Hematopoietic multipotent progenitor cell treated with erythropoietin and hydrocortisone succinate and interleukin-3 and kit ligand, for 8 days (in vitro differentiated cells): ENCODE data around the gene ARL8B.
"Not testable (repeated sequence)": the region's sequence is repeated elsewhere in the genome, so short reads cannot be mapped to it uniquely, and the experiment has no call there.

Source experiments
- DNase-seq: peaks from one replicate; pipeline ENCODE4 v3.0.0-alpha.2; 2015

Gene ARL8B

DNA sequence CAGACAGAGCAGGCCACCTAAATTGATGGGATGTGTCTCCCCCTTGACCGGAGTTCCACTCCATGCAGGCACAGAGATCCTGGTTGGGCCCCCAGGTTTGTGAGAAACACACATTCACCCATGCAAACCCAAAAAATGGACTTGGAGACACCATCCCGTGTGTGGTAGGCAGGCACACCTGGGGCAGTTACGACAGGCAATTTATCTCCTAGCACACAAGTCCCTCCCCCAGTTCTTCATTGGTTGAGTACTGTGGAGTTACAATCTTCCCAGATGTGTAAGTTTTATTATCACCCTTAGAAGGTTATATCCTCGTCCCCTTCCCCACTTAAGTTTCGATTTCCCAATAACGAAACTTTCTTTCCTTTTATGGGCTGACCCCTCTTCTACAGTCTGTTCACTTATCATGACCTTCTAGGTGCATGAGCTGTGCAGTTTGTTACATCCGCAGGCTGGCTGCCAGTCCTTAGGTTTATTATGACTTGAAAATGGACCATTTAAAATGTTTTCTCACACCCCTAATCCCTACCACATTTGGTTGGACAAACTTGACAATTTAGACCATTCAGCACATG, 27.3 kb downstream of the ARL8B start:
- DNase-seq: no peak

DNA sequence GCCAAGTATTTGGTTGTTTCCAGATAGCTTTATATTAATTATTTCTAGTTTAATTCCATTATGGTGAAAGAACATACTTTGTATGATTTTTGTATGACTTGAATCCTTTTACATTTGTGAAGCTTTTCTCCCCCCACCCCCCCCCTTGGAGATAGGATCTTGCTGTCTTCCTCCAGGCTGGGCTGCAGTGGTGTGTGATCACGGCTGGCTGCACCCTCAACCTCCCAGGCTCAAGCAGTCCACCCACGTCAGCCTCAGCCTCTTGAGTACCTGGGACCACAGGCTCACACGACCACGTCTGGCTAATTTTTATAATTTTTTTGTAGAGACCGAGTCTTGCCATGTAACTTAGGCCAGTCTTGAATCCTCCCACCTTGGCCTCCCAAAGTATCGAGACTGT, 29.5 kb downstream of the ARL8B start:
- DNase-seq: no peak

DNA sequence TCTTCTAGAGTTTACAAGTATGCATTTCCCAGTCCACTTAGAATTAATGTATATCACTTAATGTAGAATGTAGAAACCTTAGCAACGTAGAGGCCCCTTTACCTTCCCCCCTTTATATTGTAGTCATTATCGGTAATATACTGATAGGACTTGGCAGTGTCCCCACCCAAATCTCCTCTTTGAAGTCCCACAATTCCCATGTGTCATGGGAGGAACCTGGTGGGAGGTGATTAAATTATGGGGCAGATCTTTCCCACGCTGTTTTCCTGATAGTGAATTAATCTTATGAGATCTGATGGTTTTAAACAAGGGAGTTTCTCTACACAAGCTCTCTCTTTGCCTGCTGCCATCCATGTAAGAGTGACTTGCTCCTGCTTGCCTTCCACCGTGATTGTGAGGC, 31.0 kb downstream of the ARL8B start:
- no peak for DNase-seq

DNA sequence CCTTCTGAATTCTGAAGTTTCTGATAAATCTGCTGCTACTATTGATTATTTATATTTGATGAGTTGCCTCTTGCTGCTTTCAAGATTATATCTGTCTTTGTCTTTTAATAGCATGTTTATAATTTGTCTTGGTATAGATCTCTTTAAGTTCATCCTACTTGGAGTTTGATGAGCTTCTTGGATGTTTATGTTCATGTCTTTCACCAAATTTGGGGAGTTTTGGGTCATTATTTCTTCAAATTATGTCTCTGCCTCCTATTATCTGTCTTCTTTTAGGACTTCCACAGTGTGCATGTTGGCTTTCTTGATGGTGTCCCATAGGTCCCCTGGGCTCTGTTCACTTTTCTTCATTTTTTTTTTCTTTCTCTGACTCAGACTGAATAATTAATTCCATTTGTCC, 33.1 kb downstream of the ARL8B start:
- DNase-seq: no peak

DNA sequence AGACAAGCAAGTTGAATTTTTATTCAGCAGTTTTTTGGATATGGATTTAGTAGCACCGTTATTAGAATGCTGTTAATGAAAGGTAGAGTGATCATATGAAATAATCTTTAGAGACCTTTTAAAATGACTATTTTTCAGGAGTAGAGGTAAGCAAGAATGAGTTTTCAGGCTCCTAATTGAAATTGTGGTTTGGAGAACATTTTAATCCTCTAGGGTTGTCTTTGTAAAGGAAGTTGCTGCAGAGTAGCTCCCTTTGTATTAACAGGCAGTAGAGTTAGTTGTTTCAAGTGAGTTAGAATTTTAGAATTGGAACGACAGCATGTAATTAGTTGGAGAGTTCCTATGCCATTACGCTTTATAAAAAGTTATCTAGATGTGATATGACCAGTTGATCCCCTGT, 38.2 kb downstream of the ARL8B start:
- no peak for DNase-seq

DNA sequence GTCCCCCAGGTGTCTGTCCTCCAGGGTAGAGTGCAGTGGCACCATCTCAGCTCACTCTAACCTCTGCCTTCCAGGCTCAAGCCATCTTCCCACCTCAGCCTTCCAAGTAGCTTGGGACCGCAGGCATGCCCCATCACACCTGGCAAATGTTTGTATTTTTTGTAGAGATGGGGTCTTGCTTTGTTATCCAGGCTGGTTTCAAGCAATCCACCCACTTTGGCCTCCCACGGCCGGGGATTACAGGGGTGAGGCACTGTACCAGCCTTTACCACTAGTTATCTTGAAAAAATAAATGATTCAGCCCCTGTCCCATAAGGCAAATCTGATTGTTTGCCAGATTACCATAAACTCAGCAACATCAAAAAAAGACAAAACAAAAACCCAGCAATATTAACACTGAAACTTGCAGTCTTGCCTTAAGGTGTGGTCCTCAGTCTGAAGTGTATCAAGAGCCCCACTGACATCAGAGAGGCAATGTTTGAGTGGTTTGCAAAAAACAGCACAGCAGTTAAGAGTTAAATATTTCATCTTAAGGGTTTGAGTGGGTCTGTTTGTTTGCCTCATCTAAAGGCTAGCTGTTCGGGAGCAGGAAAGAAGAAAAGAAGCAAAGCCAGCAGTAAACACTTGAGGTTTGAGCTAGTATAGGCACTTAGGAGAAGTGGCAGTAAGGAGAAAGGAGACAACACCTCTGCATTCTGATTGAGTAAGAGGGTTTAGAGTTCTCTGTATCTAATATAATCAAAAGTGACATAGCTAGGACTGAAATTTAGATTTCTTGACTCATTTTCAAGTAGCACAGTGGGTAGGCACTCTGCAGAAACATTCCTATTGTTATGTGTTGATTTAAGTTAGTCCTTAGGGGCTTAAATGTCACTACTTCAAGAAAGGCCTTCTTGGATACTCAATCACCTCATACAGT, 39.1 kb downstream of the ARL8B start:
- DNase-seq: no peak

DNA sequence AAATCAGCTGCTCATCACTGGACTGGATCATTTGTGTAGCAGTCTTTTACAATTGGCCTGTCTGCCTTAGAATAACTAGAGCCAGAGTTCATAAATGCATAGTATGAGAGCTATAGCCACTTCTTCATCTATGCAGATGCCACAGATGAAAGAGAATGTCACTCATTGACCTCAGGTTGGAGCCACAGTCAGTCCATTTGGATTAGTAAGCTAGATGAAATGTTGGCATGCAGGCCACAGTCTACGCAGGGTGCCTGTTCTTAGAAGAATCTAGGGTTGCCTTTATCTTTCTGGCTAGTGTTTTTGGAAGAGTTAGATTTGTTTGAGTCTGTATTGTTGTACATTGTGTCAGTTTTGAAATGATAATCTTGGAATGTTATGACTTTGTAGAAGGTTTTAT, 40.0 kb downstream of the ARL8B start:
- no peak for DNase-seq

DNA sequence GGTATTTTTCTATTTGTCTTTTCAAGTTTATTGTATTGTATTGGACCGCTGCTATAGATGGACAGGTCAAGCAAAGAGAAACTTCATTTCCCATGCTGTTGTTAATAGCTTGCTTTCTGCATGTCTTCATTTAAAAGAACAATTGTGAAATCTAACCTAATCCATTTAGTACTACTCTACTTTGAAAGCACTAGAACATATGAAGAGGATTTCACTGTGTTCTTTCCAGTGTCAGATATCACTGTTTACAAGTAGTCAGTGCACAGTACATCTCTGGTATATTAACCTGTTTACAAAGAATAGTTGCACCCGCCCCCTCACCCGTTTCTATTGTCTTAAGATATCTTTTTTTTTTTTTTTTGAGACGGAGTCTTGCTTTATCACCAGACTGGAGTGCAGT, 43.6 kb downstream of the ARL8B start:
- no peak for DNase-seq

DNA sequence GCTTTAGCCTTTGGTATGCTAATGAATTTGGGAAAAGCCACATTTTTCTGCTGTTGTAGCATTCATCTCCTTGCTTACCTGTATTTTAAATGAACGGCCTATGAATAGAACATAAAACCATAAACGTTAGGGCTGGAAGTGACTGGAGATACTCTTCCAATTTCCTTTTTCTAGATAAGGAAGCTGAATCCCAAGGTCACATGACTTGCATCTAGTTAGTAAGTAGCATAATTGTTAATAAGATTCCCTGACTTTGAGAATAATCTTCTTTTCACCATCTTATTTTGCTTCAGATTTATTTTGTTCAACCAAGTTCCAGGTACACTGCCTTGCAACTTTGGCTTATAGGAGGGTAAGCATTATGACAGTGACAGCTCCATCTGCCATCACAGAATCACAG, 44.8 kb downstream of the ARL8B start:
- no peak for DNase-seq

DNA sequence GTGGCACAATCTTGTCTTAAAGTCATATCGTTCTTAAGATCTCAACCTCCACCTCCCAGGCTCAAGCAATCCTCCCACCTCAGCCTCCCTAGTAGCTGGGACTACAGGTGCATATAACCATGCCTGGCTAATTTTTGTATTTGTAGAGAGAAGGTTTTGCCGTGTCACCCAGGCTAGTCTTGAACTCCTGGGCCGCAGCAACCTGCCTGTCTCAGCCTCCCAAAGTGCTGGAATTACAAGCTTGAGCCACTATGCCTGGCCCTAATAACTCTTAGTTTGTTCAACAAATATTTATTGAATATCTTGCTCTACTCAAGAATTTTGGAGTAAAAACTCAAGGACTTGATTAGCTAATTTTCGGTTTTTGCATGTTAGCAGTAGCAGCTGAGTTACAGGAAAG, 46.0 kb downstream of the ARL8B start:
- no peak for DNase-seq

DNA sequence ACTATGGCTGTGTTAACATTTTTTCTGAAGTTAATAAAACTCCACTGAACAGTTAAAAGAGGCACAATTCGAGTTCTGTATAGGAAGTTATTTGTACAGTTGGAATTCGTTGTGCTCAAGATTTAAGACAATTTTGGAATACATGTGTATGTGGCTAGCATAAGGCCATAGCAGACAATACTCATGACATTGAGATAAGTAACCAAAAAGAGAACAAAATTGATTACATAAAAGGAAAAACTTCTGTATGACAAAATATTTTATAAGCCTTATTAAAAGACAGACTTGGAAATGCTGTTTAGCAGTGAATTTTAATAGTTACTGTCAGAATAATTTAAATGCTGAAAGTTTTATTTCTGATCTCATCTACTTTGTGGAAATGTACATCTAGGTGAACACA, 47.7 kb downstream of the ARL8B start:
- no peak for DNase-seq

DNA sequence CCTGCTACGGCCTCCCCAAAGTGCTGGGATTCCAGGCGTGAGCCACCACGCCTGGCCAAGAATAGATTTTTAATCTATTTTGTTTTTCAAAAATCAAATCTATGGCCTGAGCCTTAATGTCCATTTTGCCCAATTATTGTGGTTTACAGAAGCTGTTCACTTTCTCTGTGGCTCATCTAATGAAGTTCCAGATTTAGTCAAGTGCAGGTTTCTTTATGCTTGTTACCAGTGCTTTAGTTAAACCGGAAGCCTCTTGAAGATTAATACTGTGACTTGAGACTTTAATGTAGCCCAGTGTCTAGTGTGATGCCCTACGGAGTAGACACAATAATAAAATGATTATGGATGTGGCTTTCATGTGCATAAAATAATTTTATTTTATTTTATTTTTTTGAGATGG, 48.9 kb downstream of the ARL8B start:
- DNase-seq: no peak

DNA sequence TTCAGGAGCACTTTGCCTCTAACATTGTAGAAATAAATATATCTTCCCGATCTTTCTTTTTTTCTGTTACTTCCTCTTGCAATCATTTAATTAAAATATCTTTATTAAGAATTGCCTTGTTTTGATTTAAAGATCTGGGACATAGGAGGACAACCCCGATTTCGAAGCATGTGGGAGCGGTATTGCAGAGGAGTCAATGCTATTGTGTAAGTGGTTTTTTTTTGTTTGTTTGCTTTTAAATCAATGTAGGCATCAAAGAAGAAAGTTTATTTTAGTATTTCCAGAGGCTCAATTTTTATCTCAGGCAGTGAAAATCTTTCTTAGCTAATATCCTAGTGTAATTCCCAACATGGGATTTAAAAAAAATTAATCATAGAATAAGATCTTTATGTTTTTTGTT, 49.9 kb downstream of the ARL8B start:
- DNase-seq: no peak

DNA sequence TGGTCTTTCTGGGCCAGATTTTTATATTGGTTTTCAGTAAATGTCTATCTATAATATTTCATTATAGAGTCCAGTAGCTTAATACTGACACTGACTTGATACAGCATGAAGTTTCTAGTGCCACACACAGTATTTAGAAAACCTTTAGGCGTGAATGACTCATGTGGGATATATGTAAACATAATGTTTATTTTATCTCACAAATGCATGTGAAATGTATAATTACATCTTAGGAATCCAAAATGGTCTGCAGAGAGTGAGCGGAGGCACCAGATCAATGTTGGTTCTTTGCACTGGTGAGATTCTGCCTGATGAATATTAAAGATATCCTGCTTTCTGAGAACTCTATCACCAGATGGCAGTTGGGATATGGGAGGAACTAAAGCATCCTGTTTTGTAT, 56.9 kb downstream of the ARL8B start:
- not testable (repeated sequence) for DNase-seq

DNA sequence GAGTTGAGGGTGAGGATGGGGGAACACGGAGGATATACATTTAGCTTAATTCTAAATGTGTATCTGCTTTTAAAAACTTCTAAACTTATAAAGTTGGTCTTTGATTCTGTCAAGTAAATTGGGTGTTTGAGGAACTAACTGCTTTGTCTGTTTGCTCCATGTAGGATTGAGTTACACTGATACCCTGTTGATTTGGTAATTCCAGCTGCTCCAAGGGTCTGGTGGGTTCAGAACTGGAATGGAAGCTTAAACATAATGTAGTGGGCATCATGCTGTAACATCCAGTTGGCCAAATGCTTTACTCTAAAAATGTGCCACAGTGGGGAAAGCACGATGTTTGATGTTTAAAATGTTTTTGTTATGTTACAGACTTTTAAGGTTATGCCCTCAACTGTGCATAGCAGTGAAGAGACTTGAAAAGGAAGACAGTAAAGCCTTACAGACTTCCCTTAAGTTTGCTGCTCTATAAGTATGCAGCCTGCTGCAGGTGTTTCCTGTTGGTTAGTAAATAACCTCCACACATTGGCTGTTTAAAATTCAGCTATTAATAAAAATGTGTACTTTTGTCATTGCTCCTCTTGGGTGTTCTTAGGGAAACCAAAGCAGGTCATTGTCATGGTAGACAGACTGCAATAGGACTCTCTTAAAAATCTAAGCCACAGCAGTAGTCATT, 59.5 kb downstream of the ARL8B start:
- DNase-seq: no peak

DNA sequence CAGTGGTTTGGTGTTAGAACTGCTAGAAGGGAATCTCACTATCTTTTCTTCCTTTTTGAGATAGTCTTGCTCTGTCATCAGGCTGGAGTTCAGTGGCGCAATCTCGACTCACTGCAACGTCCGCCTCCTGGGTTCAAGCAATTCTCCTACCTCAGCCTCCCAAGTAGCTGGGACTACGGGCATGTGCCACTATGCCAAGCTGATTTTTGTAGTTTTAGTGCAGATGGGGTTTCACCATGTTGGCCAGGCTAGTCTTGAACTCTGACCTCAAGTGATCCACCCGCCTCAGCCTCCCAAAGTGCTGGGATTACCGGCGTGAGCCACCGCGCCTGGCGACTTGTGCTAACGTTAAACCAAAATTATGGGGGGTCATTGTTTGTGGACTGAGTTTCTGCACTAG, 61.6 kb downstream of the ARL8B start:
- not testable (repeated sequence) for DNase-seq

DNA sequence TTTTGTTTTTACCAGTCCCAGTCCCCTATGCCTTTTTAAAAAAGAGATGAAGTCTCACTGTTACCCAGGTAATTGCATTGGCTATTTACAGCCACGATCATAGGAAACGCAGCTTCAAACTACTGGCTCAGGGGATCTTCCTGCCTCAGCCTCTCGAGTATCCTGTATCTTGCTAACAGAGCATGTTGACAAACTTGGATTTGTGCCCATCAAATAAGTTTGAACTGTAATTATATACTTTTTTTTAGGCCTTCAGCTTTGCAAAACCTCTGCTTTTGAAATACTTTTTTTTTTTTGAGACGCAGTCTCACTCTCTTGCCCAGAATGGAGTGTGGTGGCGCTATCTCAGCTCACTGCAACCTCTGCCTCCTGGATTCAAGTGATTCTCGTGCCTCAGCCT, 62.4 kb downstream of the ARL8B start:
- no peak for DNase-seq

DNA sequence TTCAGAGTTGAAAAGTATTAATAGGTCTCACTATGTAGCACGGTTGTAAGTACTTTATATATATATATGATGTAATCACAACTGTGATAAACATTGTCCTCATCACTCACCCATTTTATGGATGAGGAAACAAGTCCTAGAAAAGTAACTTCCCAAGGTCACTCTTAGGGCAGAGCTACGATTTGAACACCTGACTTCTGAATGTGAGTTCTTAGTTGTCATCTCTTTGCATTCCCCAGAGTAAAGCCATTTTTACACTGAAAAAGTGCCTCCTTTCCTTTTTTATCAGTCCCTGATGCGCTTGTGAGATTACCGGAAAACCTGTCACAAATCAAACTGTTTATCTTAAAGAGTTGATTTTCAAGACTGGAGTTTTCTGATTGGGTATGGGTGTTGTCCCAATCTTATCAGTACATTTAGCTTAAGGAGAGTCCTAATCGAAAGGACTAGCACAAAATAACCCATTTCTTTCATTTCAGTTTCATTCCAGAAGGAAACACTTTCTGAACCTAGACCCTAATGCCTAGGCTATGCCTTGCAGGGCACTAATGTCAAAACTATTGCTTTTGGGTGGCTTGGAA, 63.1 kb downstream of the ARL8B start:
- peak; percentile 32 for DNase-seq

DNA sequence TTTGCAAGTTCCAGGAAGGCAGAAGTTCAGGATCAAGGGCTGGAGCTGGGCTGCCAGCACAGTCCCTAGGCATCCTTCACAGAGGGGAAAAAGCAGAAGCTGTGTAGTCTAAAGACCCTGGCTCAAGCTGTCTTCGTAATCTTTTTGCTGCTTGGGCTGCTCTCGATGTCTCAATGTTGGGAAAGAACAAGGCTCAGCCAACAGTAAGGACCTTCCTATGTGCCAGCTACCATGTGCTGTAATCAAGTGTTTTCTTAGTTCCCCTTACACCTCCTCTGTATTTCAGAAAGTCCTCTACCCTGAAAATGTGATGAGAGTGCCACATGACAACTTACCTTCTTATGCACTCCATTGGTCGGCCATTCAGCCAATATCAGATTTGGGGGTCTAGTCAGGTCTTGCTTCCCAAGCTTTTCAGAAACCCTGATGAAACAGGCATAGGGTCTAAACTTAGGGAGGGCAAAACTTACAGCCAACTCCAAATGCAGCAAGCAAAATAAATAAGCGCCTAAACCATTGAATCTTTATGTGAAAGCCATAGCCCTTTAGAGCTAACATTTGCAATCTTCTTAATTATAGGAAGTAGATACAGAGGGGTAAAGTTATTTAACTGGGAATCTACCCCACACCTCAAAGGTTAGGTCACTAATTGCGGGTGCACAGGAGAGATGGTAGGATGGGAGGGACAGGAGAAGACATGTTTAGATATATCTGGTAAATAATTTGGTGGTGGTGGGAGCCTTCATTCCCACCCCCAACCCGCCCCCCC, 64.2 kb downstream of the ARL8B start:
- peak; percentile 31 for DNase-seq

DNA sequence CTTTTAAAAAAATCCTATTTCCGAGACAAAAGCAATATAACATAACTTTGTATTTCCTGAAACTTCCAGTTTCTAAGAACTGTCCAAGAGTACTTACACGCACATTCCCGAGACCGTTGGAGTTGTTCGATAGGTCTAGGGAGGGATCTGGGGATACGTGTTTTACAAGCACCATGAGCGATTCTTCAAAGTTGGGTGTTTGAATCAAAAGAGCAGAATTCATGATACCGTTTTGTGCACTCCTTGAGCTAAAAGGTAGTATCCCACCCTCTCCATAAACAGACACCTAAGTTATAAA, 64.7 kb downstream of the ARL8B start:
- DNase-seq: peak; percentile 55

DNA sequence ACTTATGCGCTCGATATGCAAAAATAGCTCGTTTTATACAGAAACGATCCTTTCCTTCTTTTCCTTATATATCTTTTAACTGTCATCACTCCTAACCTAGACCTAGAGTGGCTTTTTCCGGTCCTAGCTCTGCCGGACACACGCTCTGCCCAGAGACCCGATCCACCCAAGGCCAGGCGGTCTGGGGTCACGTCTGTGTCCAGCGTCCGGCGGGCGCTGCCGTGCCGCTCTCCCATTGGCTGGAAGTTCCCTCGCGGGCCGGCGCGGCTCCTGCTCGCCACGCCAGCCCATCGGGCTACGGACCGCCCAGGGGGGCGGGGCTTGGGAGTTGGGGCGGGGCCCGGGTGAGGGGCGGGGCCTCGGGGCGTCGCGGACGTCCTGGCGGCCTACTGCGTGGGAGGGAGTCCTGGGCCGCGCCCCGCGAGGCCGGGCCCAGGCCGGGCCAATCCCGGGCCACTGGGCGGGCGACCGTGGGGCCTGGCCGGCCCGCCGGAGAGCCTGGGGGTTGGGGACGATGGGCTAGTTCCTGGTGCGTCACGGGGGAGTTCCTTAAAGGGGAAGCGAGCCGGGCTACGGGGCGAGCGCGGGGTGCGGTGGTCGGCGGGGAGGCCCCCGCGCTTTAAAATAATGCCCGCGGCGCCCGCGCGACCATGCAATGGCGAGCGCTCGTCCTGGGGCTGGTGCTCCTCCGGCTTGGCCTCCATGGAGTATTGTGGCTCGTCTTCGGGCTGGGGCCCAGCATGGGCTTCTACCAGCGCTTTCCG, 65.2 kb downstream of the ARL8B start, which contains the start of gene EDEM1:
Gene EDEM1, plus strand, starts transcription at position 552 of the 764 bp plus-strand sequence. Its CDS starts 99 bp downstream, at position 651.
- DNase-seq: peak; percentile 93

DNA sequence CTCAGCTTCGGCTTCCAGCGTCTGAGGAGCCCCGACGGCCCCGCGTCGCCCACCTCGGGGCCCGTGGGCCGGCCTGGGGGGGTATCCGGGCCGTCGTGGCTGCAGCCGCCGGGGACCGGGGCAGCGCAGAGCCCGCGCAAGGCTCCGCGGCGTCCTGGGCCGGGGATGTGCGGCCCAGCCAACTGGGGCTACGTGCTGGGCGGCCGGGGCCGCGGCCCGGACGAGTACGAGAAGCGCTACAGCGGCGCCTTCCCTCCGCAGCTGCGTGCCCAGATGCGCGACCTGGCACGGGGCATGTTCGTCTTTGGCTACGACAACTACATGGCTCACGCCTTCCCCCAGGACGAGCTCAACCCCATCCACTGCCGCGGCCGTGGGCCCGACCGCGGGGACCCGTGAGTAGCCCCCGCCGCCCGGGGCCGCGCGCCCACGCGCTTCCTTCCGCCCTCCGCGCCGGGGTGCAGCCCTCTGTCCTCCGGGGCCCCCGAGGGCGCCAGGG, 65.9 kb downstream of the ARL8B start:
- peak; percentile 31 for DNase-seq
